Skin epidermis (tissue), 12 donors: ENCODE data around the gene F8.
"Not testable (repeated sequence)": the region's sequence is repeated elsewhere in the genome, so short reads cannot be mapped to it uniquely, and the experiment has no call there.

ENCODE experiments used
- H3K27ac ChIP-seq, 21 experiments: fragments of 200-600 bp; sonication (generic) in 11 of 21; one replicate each; pipeline ENCODE4 v1.5.0; 2020; ENCODE audit warnings: mild to moderate bottlenecking in 3 of 21, inconsistent platforms in 2 of 21, moderate library complexity in 2 of 21
- H3K4me3 ChIP-seq, 7 experiments: fragments of 200-600 bp; sonication (generic) in 2 of 7; one replicate each; pipeline ENCODE4 v1.5.0; 2020; ENCODE audit warnings: inconsistent platforms in 2 of 7, mild to moderate bottlenecking in 2 of 7, moderate library complexity in 1 of 7

F8 gene

DNA sequence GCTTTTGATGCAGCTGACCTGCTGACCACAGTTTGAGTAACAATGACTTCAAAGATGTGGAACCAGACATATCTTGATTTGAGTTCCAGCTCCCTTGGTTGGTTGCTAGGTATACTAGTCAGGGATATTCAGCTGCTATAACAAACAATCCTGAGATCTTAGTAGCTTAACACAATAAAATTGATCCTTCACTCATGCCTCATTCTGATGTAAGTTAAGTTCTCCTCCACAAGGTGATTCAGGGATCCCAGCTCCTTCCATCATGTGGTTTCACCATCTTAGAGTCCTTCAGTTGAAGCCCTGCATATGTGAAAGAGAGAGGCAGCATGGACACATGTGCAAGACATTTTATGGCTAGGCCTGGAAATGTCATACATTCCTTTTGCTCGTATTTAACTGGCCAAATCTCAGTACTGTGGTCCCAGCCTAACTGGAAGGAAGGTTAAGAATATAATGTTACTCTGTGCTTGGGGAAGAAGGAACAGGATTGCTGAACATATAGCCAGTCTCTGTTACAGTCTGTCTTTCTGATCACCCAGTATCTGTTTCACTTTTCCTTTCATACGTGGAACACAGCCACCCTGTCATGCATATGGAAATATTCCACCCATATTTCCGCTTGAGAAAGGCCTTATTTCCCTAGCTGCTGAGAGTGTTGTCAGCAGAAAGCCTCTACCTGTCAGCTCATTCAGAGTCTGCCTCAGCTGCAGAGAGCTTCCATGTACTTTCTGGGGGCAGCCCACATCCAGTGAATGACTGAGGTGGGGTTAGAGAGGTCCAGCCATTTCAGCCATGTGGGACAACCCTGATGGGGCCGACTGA lies 195.1 kb downstream of the F8 start:
- H3K4me3 ChIP-seq, result no peak overlapping the region
- H3K27ac ChIP-seq, result no peak overlapping the region

- H3K27ac ChIP-seq, result not testable (repeated sequence)
These were observed 196.9 kb downstream of the F8 start for GRCh38 chrX:154825586-154825985.

GRCh38 chrX:154824638-154825037 lies 197.9 kb downstream of the F8 start:
- no peak overlapping the region for H3K4me3 ChIP-seq
- no peak overlapping the region for H3K27ac ChIP-seq

More at GRCh38 chrX:154825586-154825985, 196.9 kb downstream of the F8 start:
- not testable (repeated sequence) for H3K4me3 ChIP-seq

- Histone ChIP-seq H3K27ac (no peak overlapping the region), H3K4me3 (no peak overlapping the region)
These were observed 200.5 kb downstream of the F8 start for GRCh38 chrX:154822029-154822428.

DNA sequence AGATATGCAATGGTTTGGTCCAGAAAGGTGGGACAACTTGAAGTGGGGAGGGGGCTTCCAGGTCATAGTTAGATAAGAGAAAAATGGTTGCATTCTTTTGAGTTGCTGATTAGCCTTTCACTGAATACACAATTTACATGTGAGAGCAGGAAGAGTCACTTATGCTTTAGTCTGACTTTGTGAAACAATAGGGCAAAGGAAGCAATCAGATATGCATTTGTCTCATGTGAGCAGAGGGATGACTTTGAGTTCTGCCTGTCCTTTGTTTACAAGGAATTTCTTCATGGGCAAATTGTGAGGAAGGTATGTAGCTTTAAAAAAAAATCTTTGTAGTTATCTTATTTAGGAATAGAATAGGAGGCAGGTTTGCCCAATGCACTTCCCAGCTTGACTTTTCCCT lies 201.0 kb downstream of the F8 start:
- H3K27ac ChIP-seq, result no peak overlapping the region
- no peak overlapping the region for H3K4me3 ChIP-seq

DNA sequence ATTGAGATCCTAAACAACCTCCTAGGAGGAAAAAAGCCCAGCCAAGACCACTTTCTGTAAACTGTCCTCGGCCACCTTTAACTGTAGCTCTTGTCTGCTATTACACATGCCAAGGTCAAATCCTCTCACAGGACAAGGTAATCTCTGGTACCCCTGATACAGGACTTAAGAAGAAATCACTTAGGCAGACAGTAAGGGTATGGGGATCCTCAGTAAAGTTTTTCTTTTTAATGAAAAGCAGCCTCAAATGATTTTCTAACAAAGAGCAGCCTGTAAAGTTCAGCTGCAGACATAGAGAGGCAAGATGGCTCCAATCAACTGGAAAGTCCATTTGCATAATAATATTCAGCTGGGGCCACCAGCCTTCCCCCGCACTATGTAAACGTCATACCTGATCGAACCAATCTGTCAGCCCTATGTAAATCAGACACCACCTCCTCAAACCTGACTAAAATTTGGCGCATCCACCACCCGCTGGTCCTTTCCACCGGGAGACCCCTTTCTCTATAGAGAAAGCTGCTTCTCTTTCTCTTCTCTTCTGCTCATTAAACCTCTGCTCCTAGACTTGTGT lies 202.7 kb downstream of the F8 start:
- Histone ChIP-seq H3K27ac (no peak overlapping the region), H3K4me3 (no peak overlapping the region)

DNA sequence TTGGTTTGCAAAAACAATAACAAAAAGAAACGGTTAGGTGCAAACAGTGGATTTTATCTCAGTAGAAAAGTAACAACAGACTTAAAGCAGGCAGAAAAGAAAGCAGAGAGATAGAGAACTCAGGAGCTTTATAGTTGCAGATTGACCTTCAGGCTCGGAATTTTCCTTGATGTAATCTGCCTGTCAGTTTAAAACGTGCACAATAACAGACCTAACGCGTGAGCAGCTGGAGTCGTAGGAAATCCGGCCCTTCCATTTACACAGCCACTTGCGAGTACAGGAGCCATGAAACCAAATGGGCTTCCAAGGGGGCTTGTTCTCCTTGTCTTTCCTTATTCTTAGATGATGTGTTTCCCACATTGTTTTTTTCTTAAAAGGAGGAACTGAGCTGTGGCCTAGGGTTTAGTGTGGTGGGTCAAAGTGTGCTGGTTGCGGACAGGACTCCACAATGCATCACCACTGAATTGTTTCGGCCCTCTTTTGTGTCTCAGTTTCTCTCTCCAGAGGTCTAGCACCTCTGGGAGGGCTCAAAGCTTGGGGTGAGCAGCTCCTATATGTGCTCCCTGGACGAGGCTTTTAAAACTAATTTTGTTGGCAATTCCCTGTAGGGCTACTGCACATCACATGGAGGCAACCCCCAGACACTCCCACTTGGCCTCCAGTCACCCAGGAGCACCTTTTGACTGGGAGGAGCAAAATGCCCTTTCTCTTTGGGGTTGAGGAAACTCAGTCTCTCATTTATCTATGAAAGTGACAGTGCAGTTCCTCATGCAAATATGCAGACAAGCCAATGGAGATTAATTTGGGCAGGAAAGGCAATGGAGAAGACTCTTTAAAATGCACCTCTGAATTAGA lies 203.4 kb downstream of the F8 start:
- H3K4me3 ChIP-seq, result no peak overlapping the region
- no peak overlapping the region for H3K27ac ChIP-seq

DNA sequence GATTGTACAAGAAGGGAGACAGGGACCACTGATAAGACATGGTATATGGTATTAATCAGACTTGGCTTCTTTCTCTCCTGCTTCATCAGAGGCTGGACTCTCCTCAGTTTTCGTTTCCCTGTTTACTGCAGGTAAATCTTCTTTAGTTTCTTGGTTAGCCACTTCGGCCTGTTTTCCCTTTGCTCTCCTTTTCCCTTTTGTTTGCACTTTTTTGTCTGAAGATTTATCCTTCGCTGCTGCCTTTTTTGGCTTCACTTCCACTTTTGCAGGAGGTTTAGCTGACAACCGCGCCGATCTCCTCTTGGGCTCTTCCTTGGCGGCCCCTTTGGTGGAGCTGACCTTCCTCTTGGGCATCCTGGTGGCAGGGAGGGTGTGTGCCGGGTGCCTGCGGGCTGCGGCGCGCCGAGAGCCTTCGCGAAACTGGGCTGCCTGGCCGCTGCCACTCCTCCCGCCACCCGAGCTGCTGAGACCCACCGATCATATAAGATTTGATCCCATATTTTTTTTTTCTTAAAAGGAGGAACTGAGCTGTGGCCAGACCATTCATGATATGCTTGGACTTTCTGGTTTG lies 205.4 kb downstream of the F8 start:
- not testable (repeated sequence) for H3K4me3 ChIP-seq, H3K27ac ChIP-seq

- H3K4me3 ChIP-seq, H3K27ac ChIP-seq: not testable (repeated sequence)
These were observed 206.1 kb downstream of the F8 start for GRCh38 chrX:154816326-154816898.

GRCh38 chrX:154815274-154815818 lies 207.2 kb downstream of the F8 start:
- no peak overlapping the region for H3K27ac ChIP-seq
- H3K4me3 ChIP-seq, result no peak overlapping the region

DNA sequence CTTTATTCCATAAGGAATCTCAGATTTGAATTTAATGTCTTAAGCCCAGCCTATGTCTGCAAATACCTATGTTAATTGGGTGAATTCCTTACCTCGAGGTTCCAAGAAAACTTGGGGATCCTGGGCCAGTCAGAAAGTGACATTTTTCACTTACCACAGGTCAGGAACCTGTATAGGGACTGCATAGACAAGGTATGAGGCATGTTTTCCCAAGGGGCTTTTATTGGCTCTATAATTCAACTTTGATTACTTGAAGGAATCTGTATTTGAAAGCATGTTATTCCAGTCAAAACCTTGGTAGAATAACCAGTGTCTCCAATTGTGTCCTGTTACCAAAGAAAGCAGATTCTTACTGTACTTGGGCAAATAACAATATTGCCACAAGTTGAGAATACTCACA lies 208.7 kb downstream of the F8 start:
- H3K4me3 ChIP-seq, result no peak overlapping the region

DNA sequence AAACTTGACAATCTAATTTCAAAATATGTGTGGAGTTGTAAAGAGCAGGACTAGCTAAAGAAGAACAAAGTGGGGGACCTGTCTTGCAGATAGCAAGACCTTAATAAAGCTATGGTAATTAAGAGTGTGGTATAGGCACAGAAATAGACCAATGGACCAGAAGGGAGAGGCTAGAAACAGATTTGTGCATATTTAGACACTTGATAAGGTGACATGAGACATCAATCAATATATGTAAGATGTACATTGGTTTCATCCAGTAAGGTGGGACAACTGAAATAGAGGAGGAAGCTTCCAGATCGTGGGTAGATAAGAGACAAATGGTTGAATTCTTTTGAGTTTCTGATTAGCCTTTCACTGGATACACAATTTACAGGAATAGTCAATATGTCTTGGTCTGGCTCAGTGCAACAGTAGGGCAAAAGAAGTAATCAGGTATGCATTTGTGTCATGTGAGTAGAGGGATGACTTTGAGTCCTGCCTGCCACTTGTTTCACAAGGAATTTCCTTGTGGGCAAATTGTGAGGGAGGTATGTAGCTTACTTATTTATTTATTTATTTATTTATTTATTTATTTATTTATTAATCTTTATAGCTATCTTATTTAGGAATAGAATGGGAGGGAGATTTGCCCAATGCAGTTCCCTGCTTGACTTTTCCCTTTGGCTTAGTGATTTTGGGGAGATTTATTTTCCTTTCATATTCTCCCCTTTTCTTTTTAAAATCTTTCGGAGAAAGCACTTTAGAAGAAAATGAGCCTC lies 210.0 kb downstream of the F8 start:
- Histone ChIP-seq H3K4me3 (no peak overlapping the region), H3K27ac (no peak overlapping the region)

More for the DNA sequence above, 208.7 kb downstream of the F8 start:
- no peak overlapping the region for H3K27ac ChIP-seq

DNA sequence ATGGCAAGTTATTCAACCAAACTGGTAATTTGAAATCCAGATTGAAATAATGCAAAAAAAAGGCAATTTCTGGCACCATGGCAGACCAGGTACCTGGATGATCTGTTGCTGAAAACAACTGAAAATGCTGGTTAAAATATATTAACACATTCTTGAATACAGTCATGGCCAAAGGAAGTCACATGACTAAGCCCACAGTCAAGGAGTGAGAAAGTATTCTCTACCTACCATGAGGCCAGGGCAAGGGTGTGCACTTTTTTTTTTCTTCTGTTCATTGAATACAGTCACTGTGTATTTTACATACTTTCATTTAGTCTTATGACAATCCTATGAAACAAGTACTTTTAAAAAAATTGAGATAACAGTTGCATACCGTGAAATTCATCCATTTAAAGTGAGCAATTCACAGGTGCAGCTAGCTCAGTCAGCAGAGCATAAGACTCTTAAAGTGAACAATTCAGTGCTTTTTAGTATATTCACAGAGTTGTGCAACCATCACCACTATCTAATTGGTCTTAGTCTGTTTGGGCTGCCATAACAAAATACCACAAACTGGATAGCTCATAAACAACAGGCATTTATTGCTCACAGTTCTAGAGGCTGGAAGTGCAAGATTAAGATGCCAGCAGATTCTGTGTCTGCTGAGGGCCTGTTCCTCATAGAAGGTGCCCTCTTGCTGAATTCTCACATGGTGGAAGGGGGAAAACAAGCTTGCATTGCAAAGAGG lies 212.4 kb downstream of the F8 start:
- Histone ChIP-seq H3K27ac (no peak overlapping the region), H3K4me3 (no peak overlapping the region)

- no peak overlapping the region for H3K4me3 ChIP-seq
- no peak overlapping the region for H3K27ac ChIP-seq
These were observed 215.6 kb downstream of the F8 start for GRCh38 chrX:154806837-154807501.

- Histone ChIP-seq H3K4me3 (peak overlapping the region; percentile 47 to 64 (median 57)), H3K27ac (peak overlapping the region in 15 of 21 experiments; percentile 25 to 76 (median 56))
These were observed 216.8 kb downstream of the F8 start for GRCh38 chrX:154805696-154806091.

DNA sequence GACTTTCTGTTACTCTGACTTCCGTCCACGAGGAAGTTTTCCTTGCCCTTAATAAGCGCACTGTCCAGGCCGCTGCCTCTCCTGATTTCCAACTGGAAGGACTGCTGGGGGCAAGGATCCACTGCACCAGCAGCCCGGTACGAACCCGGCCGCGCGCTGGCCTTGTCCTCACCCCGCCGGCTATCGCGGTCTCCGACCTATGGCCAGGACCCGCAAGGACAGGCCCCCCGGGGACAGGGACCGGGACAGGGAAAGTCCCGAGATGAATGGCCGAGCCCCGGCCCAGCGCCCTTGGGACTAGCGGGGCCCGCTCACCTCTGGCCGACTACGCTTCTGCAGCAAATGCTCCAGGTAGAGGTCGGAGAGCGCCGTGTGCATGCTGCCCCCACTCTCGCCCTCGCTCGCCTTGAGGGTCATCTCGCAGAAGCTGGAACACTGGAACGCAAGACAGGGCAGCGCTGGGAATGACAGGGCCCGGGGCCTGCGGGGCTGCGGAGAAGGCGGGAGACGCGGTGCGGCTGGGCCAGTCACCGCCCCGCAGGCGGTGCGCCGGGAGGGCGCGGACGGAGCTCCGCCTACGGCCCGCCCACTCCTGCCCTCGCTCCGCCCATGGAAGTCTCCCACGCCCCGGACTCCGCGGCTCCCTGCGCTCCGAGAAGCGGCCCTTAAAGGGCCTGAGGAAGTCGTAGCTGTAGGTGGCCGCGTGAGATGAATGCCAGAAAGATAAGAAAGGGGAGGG lies 217.4 kb downstream of the F8 start, which contains the start of gene MPP1:
Gene MPP1, minus strand, starts transcription at position 529 of the 739 bp plus-strand sequence. Its CDS starts 112 bp downstream, at position 417.
- Histone ChIP-seq H3K27ac (peak within 1 kb of the TSS; percentile 6 to 76 (median 57)), H3K4me3 (peak within 1 kb of the TSS; percentile 47 to 64 (median 57))
